Measurements from ENCODE around the gene MAPK4.

- TF ChIP-seq SUZ12 (IDR thresholded peaks at IDR 0.05; ENCODE audit: extremely low read depth, insufficient read depth, insufficient read length) (no peak), YY1 (IDR thresholded peaks at IDR 0.05; ENCODE audit: insufficient read depth, insufficient read length) (no peak), ZNF274 (IDR thresholded peaks at IDR 0.05; ENCODE audit: low read depth, low read length) (no peak)
Observed at GRCh38 chr18:50638016-50638883, 78.4 kb downstream of the MAPK4 start.

All from NT2/D1 (cell line).